ENCODE data around the gene ZBTB40.

DNA sequence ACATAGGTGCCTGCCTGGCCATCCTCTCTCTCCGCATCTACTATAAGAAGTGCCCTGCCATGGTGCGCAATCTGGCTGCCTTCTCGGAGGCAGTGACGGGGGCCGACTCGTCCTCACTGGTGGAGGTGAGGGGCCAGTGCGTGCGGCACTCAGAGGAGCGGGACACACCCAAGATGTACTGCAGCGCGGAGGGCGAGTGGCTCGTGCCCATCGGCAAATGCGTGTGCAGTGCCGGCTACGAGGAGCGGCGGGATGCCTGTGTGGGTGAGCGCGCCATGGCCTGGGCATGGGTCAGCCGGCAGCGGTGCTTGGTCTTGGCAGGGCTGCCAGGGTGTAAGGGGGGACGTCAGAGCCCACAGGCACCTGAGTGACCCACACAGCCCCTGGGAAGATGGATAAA lies 125.0 kb downstream of the ZBTB40 start:
- TF ChIP-seq, protein P1, sequence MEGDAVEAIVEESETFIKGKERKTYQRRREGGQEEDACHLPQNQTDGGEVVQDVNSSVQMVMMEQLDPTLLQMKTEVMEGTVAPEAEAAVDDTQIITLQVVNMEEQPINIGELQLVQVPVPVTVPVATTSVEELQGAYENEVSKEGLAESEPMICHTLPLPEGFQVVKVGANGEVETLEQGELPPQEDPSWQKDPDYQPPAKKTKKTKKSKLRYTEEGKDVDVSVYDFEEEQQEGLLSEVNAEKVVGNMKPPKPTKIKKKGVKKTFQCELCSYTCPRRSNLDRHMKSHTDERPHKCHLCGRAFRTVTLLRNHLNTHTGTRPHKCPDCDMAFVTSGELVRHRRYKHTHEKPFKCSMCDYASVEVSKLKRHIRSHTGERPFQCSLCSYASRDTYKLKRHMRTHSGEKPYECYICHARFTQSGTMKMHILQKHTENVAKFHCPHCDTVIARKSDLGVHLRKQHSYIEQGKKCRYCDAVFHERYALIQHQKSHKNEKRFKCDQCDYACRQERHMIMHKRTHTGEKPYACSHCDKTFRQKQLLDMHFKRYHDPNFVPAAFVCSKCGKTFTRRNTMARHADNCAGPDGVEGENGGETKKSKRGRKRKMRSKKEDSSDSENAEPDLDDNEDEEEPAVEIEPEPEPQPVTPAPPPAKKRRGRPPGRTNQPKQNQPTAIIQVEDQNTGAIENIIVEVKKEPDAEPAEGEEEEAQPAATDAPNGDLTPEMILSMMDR (IDR thresholded peaks at IDR 0.05), result no peak
- no peak for TF ChIP-seq POLR2A (IDR thresholded peaks at IDR 0.05)
